ENCODE data around the gene SUPV3L1. TPM values are rescaled to one million over a fixed set of nuclear protein-coding genes. Genes with fewer than 3 reads are reported as not detected.

Gene SUPV3L1
- total and polyA plus RNA-seq, 3 donors from 2014 or later: 59.2 to 80.4 (median 62.8) TPM

DNA sequence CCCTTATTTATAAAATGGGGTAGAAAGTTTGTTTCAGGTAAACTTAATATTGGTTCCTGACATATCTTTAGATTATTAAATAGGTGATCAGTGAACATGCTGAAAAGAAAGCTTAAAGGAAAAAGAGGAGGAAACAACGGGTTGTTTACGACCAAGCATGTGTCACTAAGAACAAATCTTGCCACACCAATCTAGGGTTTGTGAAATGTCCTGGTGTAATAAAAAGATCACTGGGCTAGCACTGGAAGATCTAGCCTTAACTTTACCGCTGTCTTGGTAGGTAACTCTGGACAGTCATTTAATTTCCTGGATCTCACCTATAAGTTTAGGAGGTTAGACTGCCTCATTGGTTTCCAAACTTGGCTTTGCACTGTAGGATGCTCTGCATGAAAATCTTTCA lies 37.1 kb upstream of the SUPV3L1 start:
- Histone ChIP-seq H3K36me3 (ENCODE audit: low read depth, missing control alignments) (no peaks in the 10 kb centered on the region), H3K9me3 (no peaks in the 10 kb centered on the region), H3K27ac (no peak overlapping the region), H3K27me3 (no peaks in the 10 kb centered on the region), H3K4me1 (peaks cover 9% of the 10 kb centered on the region), H3K4me3 (no peak overlapping the region)
- no peak for TF ChIP-seq POLR2A (IDR thresholded peaks at IDR 0.05)
- TF ChIP-seq, protein P1, sequence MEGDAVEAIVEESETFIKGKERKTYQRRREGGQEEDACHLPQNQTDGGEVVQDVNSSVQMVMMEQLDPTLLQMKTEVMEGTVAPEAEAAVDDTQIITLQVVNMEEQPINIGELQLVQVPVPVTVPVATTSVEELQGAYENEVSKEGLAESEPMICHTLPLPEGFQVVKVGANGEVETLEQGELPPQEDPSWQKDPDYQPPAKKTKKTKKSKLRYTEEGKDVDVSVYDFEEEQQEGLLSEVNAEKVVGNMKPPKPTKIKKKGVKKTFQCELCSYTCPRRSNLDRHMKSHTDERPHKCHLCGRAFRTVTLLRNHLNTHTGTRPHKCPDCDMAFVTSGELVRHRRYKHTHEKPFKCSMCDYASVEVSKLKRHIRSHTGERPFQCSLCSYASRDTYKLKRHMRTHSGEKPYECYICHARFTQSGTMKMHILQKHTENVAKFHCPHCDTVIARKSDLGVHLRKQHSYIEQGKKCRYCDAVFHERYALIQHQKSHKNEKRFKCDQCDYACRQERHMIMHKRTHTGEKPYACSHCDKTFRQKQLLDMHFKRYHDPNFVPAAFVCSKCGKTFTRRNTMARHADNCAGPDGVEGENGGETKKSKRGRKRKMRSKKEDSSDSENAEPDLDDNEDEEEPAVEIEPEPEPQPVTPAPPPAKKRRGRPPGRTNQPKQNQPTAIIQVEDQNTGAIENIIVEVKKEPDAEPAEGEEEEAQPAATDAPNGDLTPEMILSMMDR (IDR thresholded peaks at IDR 0.05): no peak
- intact Hi-C loops (cut with DNase I; ENCODE audit: low total_unique reads): no loop called here
- WGBS, 2 donors: 60 to 63% methylated on average over 3 of the region's 3 CpGs
- DNase-seq: no peak

DNA sequence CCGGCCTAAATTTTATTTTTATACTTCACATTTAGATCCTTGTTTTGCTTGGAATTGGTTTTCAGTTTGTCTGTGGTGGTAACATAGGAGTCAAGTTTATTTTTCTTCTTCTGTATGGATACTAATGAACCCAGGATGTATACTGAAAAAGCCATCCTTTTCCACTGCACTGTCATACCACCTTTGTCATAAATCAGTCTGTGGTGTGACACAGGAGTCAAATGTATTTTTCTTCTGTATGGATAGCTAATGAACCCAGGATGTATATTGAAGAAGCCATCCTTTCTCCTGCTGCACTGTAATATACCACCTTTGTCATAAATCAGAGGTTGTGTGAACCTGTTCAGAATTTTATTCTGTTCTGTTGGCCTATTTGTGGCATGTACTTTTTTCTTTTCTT lies 34.7 kb upstream of the SUPV3L1 start:
- Histone ChIP-seq H3K4me3 (no peak overlapping the region), H3K27me3 (no peaks in the 10 kb centered on the region), H3K36me3 (ENCODE audit: low read depth, missing control alignments) (no peaks in the 10 kb centered on the region), H3K27ac (no peak overlapping the region), H3K4me1 (peaks cover 6% of the 10 kb centered on the region), H3K9me3 (no peaks in the 10 kb centered on the region)
- DNase-seq: no peak
- TF ChIP-seq, protein P1 (IDR thresholded peaks at IDR 0.05): no peak
- intact Hi-C loops (cut with DNase I; ENCODE audit: low total_unique reads): no loop called here
- 77 to 97% methylated on average over 1 of the region's 1 CpG for WGBS, 2 donors

DNA sequence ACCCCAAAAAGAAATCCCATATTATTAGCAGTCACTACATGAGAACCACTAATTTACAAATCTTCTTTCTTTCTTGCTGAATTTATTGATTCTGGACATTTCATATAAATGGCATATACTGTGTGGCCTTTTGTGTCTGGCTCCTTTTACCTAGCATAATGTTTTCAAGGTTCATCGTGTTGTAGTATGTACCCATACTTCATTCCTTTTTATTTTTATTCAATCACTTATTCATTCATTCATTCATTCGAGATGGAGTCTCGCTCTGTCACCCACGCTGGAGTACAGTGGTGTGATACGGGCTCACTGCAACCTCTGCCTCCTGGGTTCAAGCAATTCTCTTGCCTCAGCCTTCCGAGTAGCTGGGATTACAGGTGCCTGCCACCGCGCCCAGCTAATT lies 34.2 kb upstream of the SUPV3L1 start:
- H3K27ac ChIP-seq: no peak overlapping the region
- no peaks in the 10 kb centered on the region for H3K27me3 ChIP-seq
- no peaks in the 10 kb centered on the region for H3K9me3 ChIP-seq
- peaks cover under 1% of the 10 kb centered on the region for H3K4me1 ChIP-seq
- intact Hi-C loops (cut with DNase I; ENCODE audit: low total_unique reads): no loop called here
- H3K4me3 ChIP-seq: no peak overlapping the region
- WGBS, 2 donors: 95% methylated on average over 8 of the region's 8 CpGs
- no peaks in the 10 kb centered on the region for H3K36me3 ChIP-seq (ENCODE audit: low read depth, missing control alignments)
- DNase-seq: no peak
- TF ChIP-seq, protein P1 (IDR thresholded peaks at IDR 0.05): no peak
- TF ChIP-seq POLR2A (IDR thresholded peaks at IDR 0.05): no peak

DNA sequence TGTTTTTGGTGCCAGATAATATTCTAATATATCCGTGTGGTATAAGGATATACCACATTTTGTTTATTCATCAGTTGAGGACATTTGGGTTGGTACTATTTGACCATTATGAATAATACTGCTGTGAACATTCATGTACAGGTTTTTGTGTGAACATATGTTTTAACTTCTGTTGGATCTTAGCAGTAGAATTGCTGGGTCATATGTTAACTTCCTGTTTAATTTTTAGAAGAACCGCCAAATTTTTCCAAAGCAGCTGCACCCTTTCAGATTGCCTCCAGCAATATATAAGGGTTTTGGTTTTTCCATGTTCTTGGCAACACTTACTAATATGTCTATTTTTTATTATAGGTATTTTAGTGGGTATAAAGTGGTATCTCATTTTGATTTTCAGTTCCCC lies 33.3 kb upstream of the SUPV3L1 start:
- Histone ChIP-seq H3K27me3 (no peaks in the 10 kb centered on the region), H3K9me3 (no peaks in the 10 kb centered on the region), H3K36me3 (ENCODE audit: low read depth, missing control alignments) (no peaks in the 10 kb centered on the region), H3K4me3 (no peak overlapping the region), H3K4me1 (no peaks in the 10 kb centered on the region), H3K27ac (no peak overlapping the region)
- no peak for DNase-seq
- 65 to 74% methylated on average over 2 of the region's 2 CpGs for WGBS, 2 donors
- intact Hi-C loops (cut with DNase I; ENCODE audit: low total_unique reads): no loop called here
- TF ChIP-seq, protein P1 (IDR thresholded peaks at IDR 0.05): no peak
- TF ChIP-seq POLR2A (IDR thresholded peaks at IDR 0.05): no peak

DNA sequence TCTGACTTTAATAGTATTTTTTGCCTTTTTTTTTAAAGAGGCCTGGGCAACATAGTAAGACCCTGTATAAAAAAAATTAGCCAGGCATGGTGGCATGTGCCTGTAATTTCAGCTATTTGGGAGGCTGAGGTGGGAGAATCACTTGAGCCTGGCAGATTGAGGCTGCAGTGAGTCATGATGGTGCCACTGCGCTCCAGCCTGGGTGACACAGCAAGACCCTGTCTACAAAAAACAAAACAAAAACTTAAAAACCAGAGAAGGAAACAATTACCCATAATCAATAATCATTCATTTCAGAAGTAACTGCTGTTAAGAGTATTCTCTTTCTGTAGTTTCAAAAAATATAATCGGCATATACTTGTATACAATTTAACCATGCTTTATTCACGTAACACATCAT lies 28.1 kb upstream of the SUPV3L1 start:
- no peak for DNase-seq
- no peak for TF ChIP-seq POLR2A (IDR thresholded peaks at IDR 0.05)
- TF ChIP-seq, protein P1 (IDR thresholded peaks at IDR 0.05): no peak
- intact Hi-C loops (cut with DNase I; ENCODE audit: low total_unique reads): no loop called here
- H3K4me1 ChIP-seq: no peaks in the 10 kb centered on the region
- no peaks in the 10 kb centered on the region for H3K27me3 ChIP-seq
- 95% methylated on average over 3 of the region's 3 CpGs for WGBS, 2 donors
- no peak overlapping the region for H3K27ac ChIP-seq
- no peak overlapping the region for H3K4me3 ChIP-seq
- H3K9me3 ChIP-seq: no peaks in the 10 kb centered on the region
- no peaks in the 10 kb centered on the region for H3K36me3 ChIP-seq (ENCODE audit: low read depth, missing control alignments)
